HuH-7 (cell line): ENCODE measurements around the gene NPFFR1.
"Not testable (repeated sequence)": the region's sequence is repeated elsewhere in the genome, so short reads cannot be mapped to it uniquely, and the experiment has no call there.

Source experiments
- DNase-seq: peaks from one replicate; pipeline ENCODE4 v3.0.0; 2011; ENCODE audit warnings: low spot score

The NPFFR1 gene

DNA sequence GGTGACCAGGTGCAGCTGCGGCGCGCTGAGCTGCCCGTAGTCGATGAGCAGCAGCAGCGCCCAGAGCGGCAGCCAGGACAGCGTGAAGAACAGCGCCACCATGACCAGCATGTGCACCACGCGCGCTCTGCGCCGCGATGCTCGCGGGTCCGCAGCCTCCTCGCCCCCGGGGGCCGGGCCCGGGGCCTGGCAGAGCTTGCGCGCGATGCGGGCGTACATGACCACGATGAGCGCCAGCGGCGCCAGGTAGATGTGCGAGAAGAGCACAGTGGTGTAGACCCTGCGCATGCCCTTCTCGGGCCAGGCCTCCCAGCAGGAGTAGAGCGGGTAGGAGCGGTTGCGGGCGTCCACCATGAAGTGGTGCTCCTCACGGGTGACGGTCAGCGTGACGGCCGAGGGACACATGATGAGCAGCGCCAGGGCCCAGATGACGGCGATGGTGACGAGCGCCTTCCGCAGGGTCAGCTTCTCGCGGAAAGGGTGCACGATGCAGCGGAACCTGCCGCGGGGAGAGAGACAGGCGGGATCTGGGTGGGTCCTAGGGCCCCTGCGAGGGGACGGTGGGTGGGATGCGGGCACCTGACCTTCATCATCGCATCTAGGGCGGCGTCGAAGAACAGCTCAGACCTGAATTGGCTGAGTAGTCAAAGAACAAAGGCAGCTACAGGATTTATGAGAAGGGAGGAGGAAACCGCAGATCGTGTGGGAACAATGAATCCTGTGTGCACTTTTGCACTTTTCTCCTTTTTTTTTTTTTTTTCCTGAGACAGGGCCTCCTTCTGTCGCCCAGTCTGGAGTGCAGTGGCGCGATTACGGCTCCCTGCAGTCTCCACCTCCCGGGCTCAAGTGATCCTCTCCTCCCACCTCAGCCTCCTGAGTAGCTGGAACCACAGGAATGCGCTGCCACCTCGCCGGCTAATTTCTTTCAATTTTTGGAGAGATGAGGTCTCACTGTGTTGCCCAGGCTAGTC is 28.2 kb downstream of the NPFFR1 start:
- no peak for DNase-seq

DNA sequence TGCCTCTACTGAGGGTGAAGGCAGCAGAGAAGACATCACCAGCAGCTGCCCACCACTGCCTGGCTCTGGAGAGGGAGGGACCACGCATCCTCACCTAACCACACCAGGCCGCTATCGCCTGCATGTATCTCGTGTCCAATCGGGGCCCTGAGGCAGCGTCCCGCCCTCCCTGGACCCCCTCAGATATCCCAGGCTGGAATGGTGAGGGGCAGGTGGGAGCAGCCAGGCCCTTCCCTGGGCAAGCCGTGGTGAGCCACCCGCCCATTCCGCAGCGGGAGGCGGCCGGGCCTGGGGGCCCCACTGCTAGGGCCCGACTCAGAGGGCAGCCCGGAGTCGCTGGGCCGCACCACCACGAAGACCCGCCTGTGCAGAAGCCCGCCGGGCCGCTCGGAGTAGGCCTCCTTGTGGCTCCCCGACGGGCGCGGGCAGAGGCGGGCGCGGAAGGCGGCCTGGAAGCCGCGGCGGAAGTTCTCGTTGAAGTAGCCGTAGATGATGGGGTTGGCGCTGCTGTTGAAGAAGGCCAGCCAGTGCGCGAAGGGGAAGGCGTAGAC is 29.0 kb downstream of the NPFFR1 start:
- no peak for DNase-seq

DNA sequence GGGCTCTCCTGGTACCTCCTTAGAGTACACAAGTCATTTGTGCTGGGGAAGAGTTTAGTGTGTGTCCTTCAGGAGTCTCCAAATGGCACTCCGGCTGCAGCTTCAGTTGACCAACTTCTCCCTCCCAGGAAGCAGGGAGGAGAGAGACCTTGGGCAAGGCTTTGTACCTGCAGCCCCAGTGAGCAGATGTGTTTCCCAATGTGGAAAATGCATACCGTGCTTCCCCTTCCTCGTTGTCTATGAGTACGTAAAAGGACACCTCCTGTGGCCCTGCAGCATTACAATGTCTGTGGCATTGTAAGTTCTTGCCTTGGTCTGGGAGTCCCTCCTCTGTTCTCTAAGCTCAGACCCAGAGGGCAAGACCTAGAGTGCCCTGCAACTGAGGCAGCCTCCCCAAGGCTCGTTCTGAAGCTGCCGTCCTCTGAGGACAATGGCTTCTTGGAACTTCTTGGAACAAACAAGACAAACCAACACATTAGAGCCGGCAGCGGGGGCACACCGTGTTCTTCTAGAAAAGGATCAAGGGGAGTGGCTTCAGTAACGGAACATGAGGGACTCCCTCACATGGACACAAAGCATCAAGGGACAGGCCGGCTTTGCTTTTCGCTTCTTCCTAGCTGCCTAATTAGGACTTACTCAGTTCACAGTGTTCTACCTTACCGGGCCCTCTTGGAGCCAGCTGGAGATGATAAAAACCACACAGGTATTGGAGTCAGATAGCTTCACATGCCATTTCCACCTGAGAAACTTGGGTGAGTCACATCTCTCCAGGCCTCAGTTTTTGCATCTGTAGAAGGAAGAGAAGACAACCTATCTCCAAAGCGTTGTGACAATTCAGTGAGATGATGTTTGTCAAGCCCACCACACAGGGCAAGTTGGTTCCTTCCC is 29.7 kb downstream of the NPFFR1 start:
- no peak for DNase-seq

DNA sequence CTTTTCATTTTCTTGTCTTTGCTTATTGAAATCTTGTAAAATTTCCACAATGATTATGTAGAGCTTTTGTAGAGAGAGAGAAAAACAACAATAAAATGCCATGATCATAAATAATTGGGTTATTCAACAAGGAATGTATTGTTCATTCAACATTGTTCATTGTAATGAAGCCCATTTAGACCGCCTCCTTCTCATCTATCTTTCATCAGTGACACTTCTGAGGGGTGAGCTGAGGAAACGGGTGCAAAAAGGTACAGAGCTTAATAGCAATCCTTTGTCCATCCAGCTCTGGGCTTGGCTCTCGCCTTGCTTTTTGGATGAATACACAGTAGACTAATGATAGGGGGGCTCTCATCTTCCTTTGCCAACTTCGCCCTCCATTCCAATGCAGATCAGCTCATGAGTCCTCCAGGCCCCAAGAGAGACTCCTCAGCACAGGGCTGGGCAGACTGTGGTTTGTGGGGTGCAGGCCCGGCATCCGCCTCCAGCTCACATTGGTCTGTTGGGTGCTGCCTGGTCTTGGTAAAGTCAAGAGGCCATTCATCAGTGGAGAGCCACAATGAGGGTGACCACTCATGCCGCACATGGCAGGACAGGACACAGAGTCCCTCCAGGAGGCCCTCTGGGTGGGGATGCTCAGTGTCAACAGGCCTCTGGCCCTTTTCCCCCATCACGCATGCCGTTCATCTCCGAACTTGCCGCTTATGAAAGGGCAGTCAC is 32.7 kb downstream of the NPFFR1 start:
- DNase-seq: no peak

DNA sequence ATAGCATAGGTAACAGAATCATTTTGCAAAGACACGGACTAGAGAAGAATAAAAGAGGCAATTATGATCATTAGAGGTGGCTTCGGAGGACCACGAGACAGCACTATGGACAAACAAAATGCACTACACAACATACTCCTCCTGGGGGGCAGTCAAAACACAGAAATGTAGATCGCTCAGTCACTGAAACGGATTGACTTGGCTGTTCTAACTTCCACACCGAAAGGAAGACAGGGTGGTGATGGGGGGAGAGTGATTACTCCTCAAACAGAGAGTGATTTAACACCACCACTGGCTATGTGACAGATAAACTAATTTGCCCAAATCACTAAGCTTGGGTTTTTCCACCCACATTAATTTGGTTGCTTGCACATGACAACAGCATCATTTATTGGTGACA is 36.4 kb downstream of the NPFFR1 start:
- no peak for DNase-seq

DNA sequence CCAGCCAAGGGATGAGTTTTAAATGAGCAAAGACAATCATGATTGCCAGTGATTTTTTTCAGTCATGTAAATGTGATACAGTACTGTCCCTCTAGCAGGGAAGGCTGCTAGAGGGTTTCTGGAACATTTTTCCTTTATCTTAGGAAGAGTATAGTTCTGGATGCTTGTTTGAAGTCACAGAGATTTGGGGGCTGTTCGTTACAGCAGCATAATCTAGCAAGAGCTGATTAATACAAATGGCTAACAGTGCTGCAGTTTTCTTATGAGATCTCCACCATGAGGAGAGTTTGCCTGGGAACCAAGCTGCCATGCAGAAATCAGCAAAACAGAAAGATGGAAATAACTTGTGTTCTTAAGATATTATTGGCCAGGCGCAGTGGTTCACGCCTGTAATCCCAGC is 42.7 kb downstream of the NPFFR1 start:
- DNase-seq: no peak

DNA sequence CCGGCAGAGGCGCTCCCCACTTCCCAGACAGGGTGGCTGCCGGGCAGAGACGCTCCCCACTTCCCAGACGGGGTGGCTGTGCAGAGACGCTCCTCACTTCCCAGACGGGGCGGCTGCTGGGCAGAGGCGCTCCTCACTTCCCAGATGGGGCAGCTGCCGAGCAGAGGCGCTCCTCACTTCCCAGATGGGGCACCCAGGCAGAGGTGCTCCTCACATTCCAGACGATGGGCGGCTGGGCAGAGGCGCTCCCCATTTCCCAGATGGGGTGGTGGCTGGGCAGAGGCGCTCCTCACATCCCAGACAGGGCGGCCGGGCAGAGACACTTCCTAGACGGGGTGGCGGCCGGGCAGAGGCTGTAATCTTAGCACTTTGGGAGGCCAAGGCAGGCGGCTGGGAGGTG is 43.8 kb downstream of the NPFFR1 start:
- DNase-seq: not testable (repeated sequence)

DNA sequence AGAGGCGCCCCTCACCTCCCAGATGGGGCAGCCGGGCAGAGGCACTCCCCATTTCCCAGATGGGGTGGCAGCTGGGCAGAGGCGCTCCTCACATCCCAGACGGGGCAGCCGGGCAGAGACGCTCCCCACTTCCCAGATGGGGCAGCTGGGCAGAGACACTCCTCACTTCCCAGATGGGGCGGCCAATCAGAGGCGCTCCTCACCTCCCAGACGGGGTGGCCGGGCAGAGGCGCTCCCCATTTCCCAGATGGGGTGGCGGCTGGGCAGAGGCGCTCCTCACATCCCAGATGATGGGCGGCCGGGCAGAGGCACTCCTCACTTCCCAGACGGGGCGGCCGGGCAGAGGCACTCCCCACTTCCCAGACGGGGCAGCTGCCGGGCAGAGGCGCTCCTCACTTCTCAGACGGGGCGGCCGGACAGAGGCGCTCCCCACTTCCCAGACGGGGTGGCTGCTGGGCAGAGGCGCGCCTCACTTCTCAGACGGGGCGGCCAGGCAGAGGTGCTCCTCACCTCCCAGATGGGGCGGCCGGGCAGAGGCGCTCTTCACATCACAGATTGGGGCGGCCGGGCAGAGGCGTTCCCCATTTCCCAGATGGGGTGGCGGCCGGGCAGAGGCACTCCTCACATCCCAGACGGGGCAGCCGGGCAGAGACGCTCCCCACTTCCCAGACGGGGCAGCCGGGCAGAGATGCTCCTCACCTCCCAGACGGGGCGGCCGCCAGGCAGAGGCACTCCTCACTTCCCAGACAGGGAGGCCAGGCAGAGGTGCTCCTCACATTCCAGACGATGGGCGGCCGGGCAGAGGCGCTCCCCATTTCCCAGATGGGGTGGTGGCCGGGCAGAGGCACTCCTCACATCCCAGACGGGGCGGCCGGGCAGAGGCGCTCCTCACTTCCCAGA is 44.5 kb downstream of the NPFFR1 start:
- DNase-seq: not testable (repeated sequence)

DNA sequence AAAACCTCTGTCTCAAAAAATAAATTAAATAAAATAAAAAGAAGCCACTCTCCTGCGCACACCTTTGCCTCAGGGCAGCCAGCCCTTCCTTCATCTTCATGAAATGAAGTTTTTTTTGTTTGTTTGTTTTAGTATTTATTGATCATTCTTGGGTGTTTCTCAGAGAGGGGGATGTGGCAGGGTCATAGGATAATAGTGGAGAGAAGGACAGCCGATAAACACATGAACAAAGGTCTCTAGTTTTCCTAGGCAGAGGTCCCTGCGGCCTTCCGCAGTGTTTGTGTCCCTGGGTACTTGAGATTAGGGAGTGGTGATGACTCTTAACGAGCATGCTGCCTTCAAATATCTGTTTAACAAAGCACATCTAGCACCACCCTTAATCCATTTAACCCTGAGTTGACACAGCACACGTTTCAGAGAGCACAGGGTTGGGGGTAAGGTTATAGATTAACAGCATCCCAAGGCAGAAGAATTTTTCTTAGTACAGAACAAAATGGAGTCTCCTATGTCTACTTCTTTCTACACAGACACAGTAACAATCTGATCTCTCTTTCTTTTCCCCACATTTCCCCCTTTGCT is 45.8 kb downstream of the NPFFR1 start:
- DNase-seq: not testable (repeated sequence)

DNA sequence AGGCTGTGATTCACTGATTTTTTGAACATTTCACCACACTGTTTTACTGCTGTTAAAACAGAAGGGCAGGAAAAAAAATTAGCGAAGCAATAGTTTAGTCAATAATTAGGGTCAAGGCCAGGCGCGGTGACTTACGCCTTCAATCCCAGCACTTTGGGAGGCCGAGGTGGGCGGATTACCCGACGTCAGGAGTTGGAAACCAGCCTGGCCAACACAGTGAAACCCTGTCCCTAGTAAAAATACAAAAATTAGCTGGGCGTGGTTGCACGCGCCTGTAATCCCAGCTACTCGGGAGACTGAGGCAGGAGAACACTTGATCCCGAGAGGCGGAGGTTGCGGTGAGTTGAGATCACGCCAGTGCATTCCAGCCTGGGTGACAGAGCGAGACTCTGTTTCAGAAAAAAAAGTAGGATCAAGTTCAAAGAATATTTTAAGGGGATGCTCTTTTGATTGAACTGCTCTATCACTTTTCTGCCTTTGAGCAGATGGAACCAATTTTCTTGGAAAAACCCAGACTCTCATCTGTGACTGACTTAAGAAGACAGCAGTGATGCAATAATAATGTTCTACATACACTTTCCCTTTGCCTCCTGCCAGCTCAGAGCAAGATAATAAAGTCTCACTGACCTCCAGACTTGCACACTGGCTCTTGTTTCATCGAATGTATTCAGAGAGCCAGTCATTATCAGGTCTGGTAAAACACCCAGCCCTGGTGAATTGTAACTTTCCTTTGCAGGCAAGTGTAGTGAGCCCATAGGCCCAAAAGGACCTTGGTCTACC is 48.9 kb downstream of the NPFFR1 start:
- DNase-seq: peak; percentile 40

DNA sequence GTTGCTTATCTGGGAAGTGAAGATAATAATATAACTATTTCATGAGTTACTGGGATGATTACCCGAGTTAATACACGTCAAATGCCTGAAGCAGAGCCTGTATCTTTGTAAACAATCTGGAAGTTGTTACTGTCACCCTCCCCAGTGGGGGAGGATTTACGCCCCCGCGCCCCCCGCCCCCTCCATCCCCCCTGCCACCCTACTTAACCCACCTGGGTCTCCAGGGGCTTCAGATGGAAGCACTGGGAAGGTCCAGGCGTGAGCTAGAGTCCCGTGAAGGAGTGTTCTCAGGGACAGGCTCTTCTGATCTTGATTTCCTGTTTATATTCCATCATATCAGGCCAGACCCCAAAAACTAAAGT is 49.9 kb downstream of the NPFFR1 start:
- no peak for DNase-seq

DNA sequence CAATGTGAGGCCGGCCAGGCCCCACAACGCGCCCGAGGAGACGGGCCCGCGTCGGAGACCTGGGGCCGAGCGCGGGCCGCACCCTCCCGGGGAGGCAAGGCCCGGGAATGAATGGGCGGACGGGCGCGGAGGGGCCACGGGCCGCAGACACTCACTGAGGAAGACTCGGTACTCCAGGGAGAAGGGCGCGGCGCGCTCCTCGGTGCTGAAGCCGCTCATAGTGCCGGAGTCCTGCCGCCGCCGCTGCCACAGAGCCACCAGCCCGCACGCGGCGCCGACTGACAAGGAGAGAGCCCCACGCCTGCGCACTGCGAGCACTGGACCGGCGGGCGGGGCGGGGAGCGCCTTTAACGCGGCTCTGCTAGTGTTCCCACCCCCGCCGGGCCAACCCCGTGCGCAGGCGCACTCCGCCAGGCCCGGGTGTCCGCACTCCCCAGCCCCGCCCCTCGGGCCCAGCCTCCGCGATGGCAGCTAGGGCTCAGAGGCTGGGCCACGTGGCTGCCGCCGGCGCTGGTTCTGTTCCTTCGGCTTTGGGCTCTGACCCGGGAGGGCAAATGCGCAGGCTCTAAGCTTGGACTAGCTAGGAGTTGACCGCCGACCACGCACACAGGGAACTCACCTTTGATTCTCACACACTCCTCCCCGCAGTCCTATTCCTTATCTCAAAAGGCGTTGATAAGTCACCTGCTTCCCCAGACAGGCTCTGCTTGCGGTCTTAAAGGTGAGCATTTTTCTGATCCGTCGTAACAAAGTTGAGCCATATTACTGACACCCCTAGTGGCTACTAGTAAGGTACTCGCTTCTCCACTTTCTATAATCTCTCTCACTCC is 50.5 kb downstream of the NPFFR1 start, which contains the start of gene PPA1:
TSS of gene PPA1 (minus strand) at position 321 of the 830 bp plus-strand sequence. CDS start at position 219, 102 bp downstream.
- peak; percentile 96 for DNase-seq

DNA sequence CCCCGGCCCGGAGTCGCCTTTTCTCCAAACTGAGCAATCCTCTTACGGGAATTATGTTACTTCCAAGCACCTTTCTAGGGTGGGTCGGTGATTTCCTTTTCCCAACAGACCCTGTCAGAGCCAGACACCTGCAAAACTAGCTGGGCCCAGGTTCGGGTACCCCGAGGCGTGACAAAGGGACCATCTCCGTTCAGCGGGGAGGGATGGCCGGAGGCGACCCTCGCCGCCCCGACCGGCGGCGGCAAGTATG is 51.0 kb downstream of the NPFFR1 start:
- DNase-seq: no peak

DNA sequence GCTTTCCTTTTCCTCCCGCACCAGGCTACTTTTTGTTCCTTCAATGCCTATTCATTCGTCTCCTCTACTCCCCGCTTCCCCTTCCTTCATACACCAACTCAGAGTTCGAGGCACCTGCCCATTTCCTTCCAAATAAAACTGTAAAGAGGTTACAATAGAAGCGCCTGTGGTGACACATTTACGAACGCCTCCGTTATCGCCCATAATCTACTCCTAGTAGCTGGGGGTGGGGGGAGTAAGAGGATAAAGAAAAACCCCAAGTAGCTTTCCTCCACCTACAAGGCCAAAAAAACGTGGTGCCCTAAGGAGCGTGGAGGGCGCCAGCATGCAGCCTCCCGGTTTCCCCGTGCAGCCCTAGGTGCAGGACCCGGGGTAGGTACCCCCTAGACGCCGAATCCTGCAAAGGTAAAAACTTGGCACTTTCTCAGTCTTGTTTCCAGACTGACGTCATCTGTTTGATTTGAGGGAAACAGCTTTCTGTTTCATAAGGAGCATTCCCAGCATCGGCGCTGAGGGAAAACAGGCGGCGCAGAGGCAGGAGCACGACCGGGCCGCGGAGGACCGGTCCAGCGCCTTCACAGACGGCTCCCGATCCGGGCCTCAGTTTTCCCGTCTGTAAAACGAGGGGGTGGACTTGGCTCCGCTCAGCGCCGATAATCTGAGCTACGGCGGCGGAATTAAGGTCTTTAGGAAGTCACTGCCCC is 51.5 kb downstream of the NPFFR1 start:
- peak; percentile 56 for DNase-seq

DNA sequence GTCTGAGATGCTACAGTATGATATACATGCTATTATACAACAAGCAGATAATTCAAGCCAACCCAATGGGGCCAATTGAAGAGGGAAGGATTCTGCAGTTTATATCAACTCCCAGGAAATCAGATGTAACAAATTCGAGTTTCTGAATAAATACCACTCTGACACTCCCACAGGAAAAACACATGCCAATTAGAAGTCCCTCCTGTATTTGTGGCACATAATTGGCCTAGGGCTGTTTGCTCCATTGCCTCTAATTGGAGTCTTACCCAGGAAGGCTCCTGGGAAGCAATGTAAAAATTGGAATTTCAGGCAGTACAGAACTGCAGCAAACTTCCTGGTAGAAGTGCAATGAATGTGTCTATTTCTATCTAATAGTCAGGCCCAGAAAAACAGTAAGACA is 55.3 kb downstream of the NPFFR1 start:
- no peak for DNase-seq

DNA sequence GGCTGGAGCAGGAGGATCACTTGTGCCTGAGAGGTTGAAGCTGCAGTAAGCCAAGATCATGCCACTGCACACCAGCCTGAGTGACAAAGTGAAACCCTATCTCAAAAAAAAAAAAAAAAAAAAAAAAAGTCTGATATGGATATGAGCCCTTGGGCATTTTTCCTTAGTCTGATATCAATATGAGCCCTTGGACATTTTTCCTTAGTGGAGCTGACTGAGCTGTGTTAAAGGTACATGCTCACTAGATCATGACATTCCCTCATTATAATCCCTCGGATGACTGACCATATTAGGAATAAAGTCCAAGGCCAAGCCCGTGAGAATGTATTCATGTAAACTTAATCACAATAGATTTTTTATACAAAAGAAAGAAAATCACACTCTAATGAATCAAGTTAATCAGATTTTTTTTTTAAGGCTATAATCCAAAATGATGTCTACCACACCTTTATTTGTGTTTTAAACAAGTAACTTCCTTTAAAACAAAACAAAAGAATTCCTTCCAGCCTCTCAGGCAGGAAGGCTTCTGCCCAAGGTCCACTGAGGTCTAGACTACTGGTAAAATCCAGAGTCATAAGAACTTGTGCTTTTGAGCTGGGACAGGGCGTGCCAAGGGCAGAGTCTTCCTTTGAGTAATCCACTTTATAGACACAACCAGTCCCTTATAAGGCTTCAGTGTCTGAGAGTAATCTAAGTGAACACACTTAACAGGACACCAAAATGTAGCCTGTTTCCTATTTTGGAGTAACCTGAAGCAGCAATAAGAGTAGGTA is 56.1 kb downstream of the NPFFR1 start:
- no peak for DNase-seq

DNA sequence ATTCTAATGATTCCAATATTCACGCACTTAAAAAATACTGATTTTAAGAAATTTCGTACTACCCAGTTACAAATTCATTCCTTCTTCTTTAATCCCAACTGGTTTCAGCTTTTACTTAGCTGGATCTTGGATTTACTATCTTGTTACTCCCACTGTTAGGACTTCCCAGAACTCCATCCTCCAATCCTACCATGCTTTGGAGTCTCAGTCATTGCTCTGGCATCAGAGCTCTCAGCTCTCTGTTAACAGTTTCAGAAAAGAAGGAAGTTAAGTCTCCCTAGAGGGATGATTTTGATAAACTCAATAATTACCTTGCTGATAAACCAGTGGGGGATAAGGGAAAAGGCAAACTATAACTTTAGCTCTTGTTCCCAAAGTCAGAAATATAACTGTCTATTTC is 60.1 kb downstream of the NPFFR1 start:
- DNase-seq: no peak
